GM19099 (cell line): Measurements from ENCODE around the gene LGR4.

Experiments
- POLR2A ChIP-seq: IDR thresholded peaks from 3 replicates; pipeline ENCODE4 v1.6.1; 2011; ENCODE audit warnings: low read depth; ENCODE audit not compliant: insufficient read length; ENCODE audit errors: extremely low read depth

Gene LGR4

GRCh38 chr11:27408246-27408800 lies 64.3 kb downstream of the LGR4 start:
- no peak for TF ChIP-seq POLR2A

- TF ChIP-seq POLR2A, result no peak
Observed at GRCh38 chr11:27406498-27407354, 65.9 kb downstream of the LGR4 start.

GRCh38 chr11:27405134-27405533 lies 67.5 kb downstream of the LGR4 start:
- no peak for TF ChIP-seq POLR2A

- no peak for TF ChIP-seq POLR2A
Observed at GRCh38 chr11:27404427-27404826, 68.2 kb downstream of the LGR4 start.

GRCh38 chr11:27403195-27403594 lies 69.4 kb downstream of the LGR4 start:
- TF ChIP-seq POLR2A, result no peak

GRCh38 chr11:27402450-27402849 lies 70.1 kb downstream of the LGR4 start:
- no peak for TF ChIP-seq POLR2A

GRCh38 chr11:27401833-27402316 lies 70.7 kb downstream of the LGR4 start:
- no peak for TF ChIP-seq POLR2A

- TF ChIP-seq POLR2A, result no peak
Observed at GRCh38 chr11:27401280-27401832, 71.2 kb downstream of the LGR4 start.

GRCh38 chr11:27398400-27398770 lies 74.2 kb downstream of the LGR4 start:
- no peak for TF ChIP-seq POLR2A

GRCh38 chr11:27397624-27398399 lies 74.8 kb downstream of the LGR4 start:
- no peak for TF ChIP-seq POLR2A

- TF ChIP-seq POLR2A, result no peak
Observed at GRCh38 chr11:27396259-27396839, 76.2 kb downstream of the LGR4 start.

- no peak for TF ChIP-seq POLR2A
Observed at GRCh38 chr11:27395556-27396258, 76.9 kb downstream of the LGR4 start.

- TF ChIP-seq POLR2A, result no peak
Observed at GRCh38 chr11:27394781-27395228, 77.8 kb downstream of the LGR4 start.
